ENCODE measurements around the gene TRIP11. TPM values are rescaled to one million over a fixed set of nuclear protein-coding genes. Genes with fewer than 3 reads are reported as not detected.

The TRIP11 gene
- total RNA-seq, 1 experiment from 2014 or later: 23.2 TPM

DNA sequence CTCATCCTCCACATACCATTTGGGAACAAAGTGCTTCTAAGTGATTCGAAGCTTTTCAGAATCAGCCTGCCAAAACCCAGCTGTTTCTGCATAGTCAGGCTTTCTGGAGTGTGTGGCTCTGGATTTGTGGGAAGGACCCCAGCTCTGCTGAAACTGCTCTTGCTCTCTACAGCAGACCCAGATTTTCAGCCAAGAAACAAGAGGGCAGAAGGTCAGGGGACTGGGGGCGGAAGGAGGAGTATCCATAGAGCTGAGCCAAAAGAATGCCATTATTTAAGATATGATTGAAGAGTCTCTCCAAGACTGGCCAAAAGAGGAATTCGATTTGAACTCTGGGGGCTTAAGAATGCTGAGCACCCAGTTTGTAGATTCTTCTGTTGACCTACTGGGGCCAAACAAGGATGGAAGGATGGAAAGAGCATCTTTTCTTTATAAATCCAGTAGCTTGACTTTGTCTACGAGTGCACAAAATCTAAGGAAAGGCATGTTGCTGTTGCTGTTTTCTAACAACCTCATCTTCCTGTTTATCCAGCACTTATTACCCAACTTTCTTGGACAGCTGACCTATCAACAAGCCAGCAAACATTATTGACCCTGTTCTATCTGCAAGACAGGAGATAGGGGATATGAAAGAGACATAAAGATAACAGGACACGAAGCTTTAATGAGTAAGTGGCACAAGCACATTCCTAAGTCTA is 121.5 kb downstream of the TRIP11 start:
- DNase-seq (ENCODE audit: low read depth): no peak

Other genes with a start within 250 kb of the TRIP11 start
- 3.1 and 5.7 TPM in 2 replicates for gene TC2N, start 172.5 kb downstream of the TRIP11 start, total RNA-seq (2014; rRNA removed; shearing (Covaris generic))
- gene FBLN5, start 92.4 kb downstream of the TRIP11 start, total RNA-seq (2014; rRNA removed; shearing (Covaris generic)): 0.18 and 0.57 TPM in 2 replicates
- 40.4 and 56.3 TPM in 2 replicates for gene ATXN3, start 66.5 kb upstream of the TRIP11 start, total RNA-seq (2014; rRNA removed; shearing (Covaris generic))
- 351 and 395 TPM in 2 replicates for gene NDUFB1, start 81.6 kb upstream of the TRIP11 start, total RNA-seq (2014; rRNA removed; shearing (Covaris generic))
- 63.4 and 86.0 TPM in 2 replicates for gene CPSF2, start 81.9 kb upstream of the TRIP11 start, total RNA-seq (2014; rRNA removed; shearing (Covaris generic))

Data from Daoy (cell line).